HUES6 (cell line): ENCODE data around the gene MAP2K5.

Source experiments
- H3K27ac ChIP-seq: 2 replicates; pipeline ENCODE4 v1.7.0; 2013; ENCODE audit warnings: low read depth, mild to moderate bottlenecking, low read length, inconsistent platforms
- H3K27me3 ChIP-seq: 2 replicates; pipeline ENCODE4 v1.6.1; 2013; ENCODE audit warnings: low read length; ENCODE audit not compliant: control insufficient read depth, insufficient read depth
- H3K36me3 ChIP-seq: 2 replicates; pipeline ENCODE4 v1.6.1; 2013; ENCODE audit warnings: low read length; ENCODE audit not compliant: control insufficient read depth, insufficient read depth
- H3K4me1 ChIP-seq: 2 replicates; pipeline ENCODE4 v1.6.1; 2013; ENCODE audit warnings: low read length; ENCODE audit not compliant: control insufficient read depth, insufficient read depth
- H3K4me3 ChIP-seq: 2 replicates; pipeline ENCODE4 v1.5.1; 2013; ENCODE audit warnings: low read depth, low read length
- H3K9ac ChIP-seq: one replicate; pipeline ENCODE4 v1.6.1; 2013; ENCODE audit warnings: mild to moderate bottlenecking, low read length
- H3K9me3 ChIP-seq: 2 replicates; pipeline ENCODE4 v1.6.1; 2013; ENCODE audit warnings: low read depth, low read length; ENCODE audit not compliant: control insufficient read depth, insufficient read depth

MAP2K5 gene

GRCh38 chr15:67523330-67523729 is 19.2 kb upstream of the MAP2K5 start:
- Histone ChIP-seq H3K4me1 (peaks cover 20% of the 10 kb centered on the region), H3K27ac (no peak overlapping the region), H3K9me3 (no peaks in the 10 kb centered on the region), H3K36me3 (no peaks in the 10 kb centered on the region), H3K27me3 (no peaks in the 10 kb centered on the region), H3K4me3 (peak overlapping the region; percentile 83; the same call in 1 of the 2 replicates), H3K9ac (no peak overlapping the region)

GRCh38 chr15:67524235-67524634 is 18.3 kb upstream of the MAP2K5 start:
- no peaks in the 10 kb centered on the region for H3K9me3 ChIP-seq
- H3K27me3 ChIP-seq, result no peaks in the 10 kb centered on the region
- peaks cover 20% of the 10 kb centered on the region for H3K4me1 ChIP-seq
- H3K9ac ChIP-seq, result no peak overlapping the region
- H3K27ac ChIP-seq, result no peak overlapping the region
- H3K4me3 ChIP-seq, result no peak overlapping the region
- no peaks in the 10 kb centered on the region for H3K36me3 ChIP-seq

GRCh38 chr15:67528513-67528912 is 14.0 kb upstream of the MAP2K5 start:
- H3K9ac ChIP-seq, result no peak overlapping the region
- H3K27ac ChIP-seq, result no peak overlapping the region
- no peaks in the 10 kb centered on the region for H3K36me3 ChIP-seq
- H3K4me3 ChIP-seq, result no peak overlapping the region
- no peaks in the 10 kb centered on the region for H3K9me3 ChIP-seq
- H3K27me3 ChIP-seq, result no peaks in the 10 kb centered on the region
- peaks cover 3% of the 10 kb centered on the region; the same call in 1 of the 2 replicates for H3K4me1 ChIP-seq

- no peak overlapping the region for H3K27ac ChIP-seq
- H3K27me3 ChIP-seq, result no peaks in the 10 kb centered on the region
- H3K9me3 ChIP-seq, result no peaks in the 10 kb centered on the region
- no peaks in the 10 kb centered on the region for H3K4me1 ChIP-seq
- no peak overlapping the region for H3K4me3 ChIP-seq
- H3K9ac ChIP-seq, result no peak overlapping the region
- H3K36me3 ChIP-seq, result no peaks in the 10 kb centered on the region
Observed at GRCh38 chr15:67531379-67531914, 11.1 kb upstream of the MAP2K5 start.

GRCh38 chr15:67533873-67534272 is 8.6 kb upstream of the MAP2K5 start:
- H3K27me3 ChIP-seq, result no peaks in the 10 kb centered on the region
- H3K4me3 ChIP-seq, result no peak overlapping the region
- no peak overlapping the region for H3K27ac ChIP-seq
- no peak overlapping the region for H3K9ac ChIP-seq
- H3K36me3 ChIP-seq, result no peaks in the 10 kb centered on the region
- H3K9me3 ChIP-seq, result no peaks in the 10 kb centered on the region
- H3K4me1 ChIP-seq, result no peaks in the 10 kb centered on the region

GRCh38 chr15:67534360-67534759 is 8.1 kb upstream of the MAP2K5 start:
- H3K4me3 ChIP-seq, result no peak overlapping the region
- no peak overlapping the region for H3K27ac ChIP-seq
- no peaks in the 10 kb centered on the region for H3K36me3 ChIP-seq
- no peaks in the 10 kb centered on the region for H3K4me1 ChIP-seq
- no peaks in the 10 kb centered on the region for H3K27me3 ChIP-seq
- H3K9ac ChIP-seq, result no peak overlapping the region
- no peaks in the 10 kb centered on the region for H3K9me3 ChIP-seq

GRCh38 chr15:67537771-67538170 is 4.7 kb upstream of the MAP2K5 start:
- H3K36me3 ChIP-seq, result no peaks in the 10 kb centered on the region
- H3K4me3 ChIP-seq, result no peak overlapping the region
- no peak overlapping the region for H3K27ac ChIP-seq
- H3K4me1 ChIP-seq, result no peaks in the 10 kb centered on the region
- no peak overlapping the region for H3K9ac ChIP-seq
- no peaks in the 10 kb centered on the region for H3K9me3 ChIP-seq
- H3K27me3 ChIP-seq, result no peaks in the 10 kb centered on the region

- H3K27ac ChIP-seq, result no peak overlapping the region
- H3K4me1 ChIP-seq, result peaks cover 11% of the 10 kb centered on the region
- H3K36me3 ChIP-seq, result peaks cover 14% of the 10 kb centered on the region; the same call in 1 of the 2 replicates
- peak overlapping the region; percentile 91 for H3K4me3 ChIP-seq
- no peaks in the 10 kb centered on the region for H3K9me3 ChIP-seq
- peak overlapping the region; percentile 81 for H3K9ac ChIP-seq
- H3K27me3 ChIP-seq, result no peaks in the 10 kb centered on the region
Observed at GRCh38 chr15:67543348-67543718, 830 bp downstream of the MAP2K5 start.

- Histone ChIP-seq H3K9me3 (no peaks in the 10 kb centered on the region), H3K4me3 (no peak overlapping the region), H3K4me1 (peaks cover 21% of the 10 kb centered on the region), H3K27me3 (no peaks in the 10 kb centered on the region), H3K27ac (no peak overlapping the region), H3K36me3 (peaks cover 14% of the 10 kb centered on the region; the same call in 1 of the 2 replicates), H3K9ac (no peak overlapping the region)
Observed at GRCh38 chr15:67544475-67544874, 2.0 kb downstream of the MAP2K5 start.

GRCh38 chr15:67545864-67546263 is 3.4 kb downstream of the MAP2K5 start:
- H3K27ac ChIP-seq, result no peak overlapping the region

GRCh38 chr15:67547064-67547463 is 4.6 kb downstream of the MAP2K5 start:
- peaks cover 19% of the 10 kb centered on the region for H3K36me3 ChIP-seq
- H3K9me3 ChIP-seq, result no peaks in the 10 kb centered on the region
- no peaks in the 10 kb centered on the region for H3K27me3 ChIP-seq
- no peak overlapping the region for H3K4me3 ChIP-seq
- H3K27ac ChIP-seq, result no peak overlapping the region
- H3K9ac ChIP-seq, result no peak overlapping the region
- peaks cover 30% of the 10 kb centered on the region for H3K4me1 ChIP-seq

More at GRCh38 chr15:67545864-67546263, 3.4 kb downstream of the MAP2K5 start:
- Histone ChIP-seq H3K4me3 (no peak overlapping the region), H3K27me3 (no peaks in the 10 kb centered on the region), H3K36me3 (peaks cover 14% of the 10 kb centered on the region; the same call in 1 of the 2 replicates), H3K9ac (no peak overlapping the region), H3K9me3 (no peaks in the 10 kb centered on the region), H3K4me1 (peaks cover 30% of the 10 kb centered on the region)

- no peak overlapping the region for H3K27ac ChIP-seq
- H3K36me3 ChIP-seq, result peaks cover 19% of the 10 kb centered on the region
- H3K27me3 ChIP-seq, result no peaks in the 10 kb centered on the region
- no peak overlapping the region for H3K4me3 ChIP-seq
- no peaks in the 10 kb centered on the region for H3K9me3 ChIP-seq
- H3K9ac ChIP-seq, result no peak overlapping the region
- H3K4me1 ChIP-seq, result peaks cover 30% of the 10 kb centered on the region
Observed at GRCh38 chr15:67547836-67548235, 5.3 kb downstream of the MAP2K5 start.
